Measurements from ENCODE around the gene TTC7B. TPM values are rescaled to one million over a fixed set of nuclear protein-coding genes. Genes with fewer than 3 reads are reported as not detected.

TTC7B gene
- total RNA-seq, 1 donor from 2014 or later = 3.1 TPM

DNA sequence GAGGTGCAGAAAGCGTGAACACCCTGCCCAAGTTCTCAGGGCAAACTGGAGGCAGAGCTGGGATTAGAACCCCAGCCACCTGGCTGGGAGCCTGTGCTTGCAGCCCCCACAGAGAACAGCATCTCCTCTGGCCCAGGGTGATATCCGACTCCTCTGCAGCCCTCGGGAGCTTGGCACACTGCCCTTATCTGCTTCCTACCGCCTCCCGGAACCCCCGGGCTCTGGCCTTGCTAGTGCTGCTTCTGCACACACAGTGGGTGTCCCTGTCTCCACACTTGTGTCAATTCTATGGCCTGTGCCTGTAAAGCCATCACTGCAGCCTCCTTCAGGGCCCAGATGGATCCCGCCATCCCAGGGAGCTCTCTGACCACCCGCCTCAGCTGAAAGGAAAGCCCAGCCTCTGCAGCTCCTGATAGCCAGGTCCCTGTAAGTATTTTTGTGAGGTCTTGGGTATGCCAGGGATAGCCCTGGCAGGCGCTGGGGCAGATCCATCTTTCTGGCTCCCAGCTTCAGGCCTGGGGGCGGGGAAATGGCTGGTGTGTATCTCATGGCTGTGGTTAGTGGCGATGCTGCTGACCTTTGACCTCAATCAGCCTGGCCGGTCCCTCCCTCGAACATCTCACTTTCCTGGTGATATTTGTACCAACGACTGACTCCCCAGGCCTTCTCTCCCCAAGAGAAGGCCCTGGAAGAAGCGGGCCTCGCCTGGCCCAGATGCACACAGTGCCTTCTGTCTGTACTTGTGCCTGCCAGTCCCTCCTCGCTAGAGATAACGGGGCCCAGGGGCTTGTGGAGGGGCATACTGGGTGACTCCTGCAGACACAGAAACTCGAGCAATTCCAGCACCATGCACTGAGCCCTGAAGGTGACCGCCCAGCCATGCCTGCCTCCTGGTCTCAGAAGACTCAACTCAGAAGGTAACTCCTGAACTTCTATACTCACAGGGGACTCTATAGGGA, 235.6 kb downstream of the TTC7B start:
- no peak overlapping the region for H3K4me3 Mint-ChIP-seq
- DNase-seq (ENCODE audit: low spot score) = no peak
- intact Hi-C loops (cut with micrococcal nuclease) = no loop called here
- H3K36me3 Mint-ChIP-seq (ENCODE audit: low read depth) = no peaks in the 10 kb centered on the region
- H3K27me3 Mint-ChIP-seq (ENCODE audit: insufficient read depth) = no peaks in the 10 kb centered on the region
- no peaks in the 10 kb centered on the region for H3K4me1 Mint-ChIP-seq (ENCODE audit: low read depth)
- H3K27ac Mint-ChIP-seq = no peak overlapping the region
- H3K9me3 Mint-ChIP-seq = no peaks in the 10 kb centered on the region

DNA sequence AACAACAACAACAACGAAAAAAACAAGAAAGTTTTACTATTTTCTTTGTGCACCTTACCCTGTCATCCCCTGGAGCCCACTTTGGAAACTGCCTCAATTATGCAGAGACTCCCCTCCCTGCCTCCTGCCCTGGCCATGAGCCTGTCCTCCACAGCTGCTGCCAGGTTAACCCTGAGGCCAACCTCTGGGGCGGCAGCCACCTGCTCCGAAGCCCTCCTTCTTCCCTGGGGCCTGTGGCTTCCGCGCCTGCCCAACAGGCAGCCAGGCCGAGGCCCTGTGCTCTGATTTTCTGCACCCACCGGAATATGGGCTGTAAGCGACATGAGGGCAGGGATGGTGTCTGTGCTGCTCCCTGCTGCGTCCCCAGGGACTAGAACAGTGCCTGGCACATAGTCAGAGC, 236.4 kb downstream of the TTC7B start:
- no peaks in the 10 kb centered on the region for H3K9me3 Mint-ChIP-seq
- H3K27ac Mint-ChIP-seq = no peak overlapping the region
- intact Hi-C loops (cut with micrococcal nuclease) = no loop called here
- H3K4me3 Mint-ChIP-seq = no peak overlapping the region
- H3K36me3 Mint-ChIP-seq (ENCODE audit: low read depth) = no peaks in the 10 kb centered on the region
- no peaks in the 10 kb centered on the region for H3K27me3 Mint-ChIP-seq (ENCODE audit: insufficient read depth)
- no peaks in the 10 kb centered on the region for H3K4me1 Mint-ChIP-seq (ENCODE audit: low read depth)
- no peak for DNase-seq (ENCODE audit: low spot score)

GRCh38 chr14:90579088-90579487, 237.1 kb downstream of the TTC7B start:
- Mint-ChIP-seq H3K4me3 (no peak overlapping the region), H3K36me3 (ENCODE audit: low read depth) (no peaks in the 10 kb centered on the region), H3K9me3 (no peaks in the 10 kb centered on the region), H3K27ac (no peak overlapping the region), H3K4me1 (ENCODE audit: low read depth) (no peaks in the 10 kb centered on the region), H3K27me3 (ENCODE audit: insufficient read depth) (no peaks in the 10 kb centered on the region)
- intact Hi-C loops (cut with micrococcal nuclease) = no loop called here
- no peak for DNase-seq (ENCODE audit: low spot score)

- Mint-ChIP-seq H3K4me1 (ENCODE audit: low read depth) (no peaks in the 10 kb centered on the region), H3K27ac (no peak overlapping the region), H3K36me3 (ENCODE audit: low read depth) (no peaks in the 10 kb centered on the region), H3K9me3 (no peaks in the 10 kb centered on the region), H3K27me3 (ENCODE audit: insufficient read depth) (no peaks in the 10 kb centered on the region), H3K4me3 (no peak overlapping the region)
- no peak for DNase-seq (ENCODE audit: low spot score)
- intact Hi-C loops (cut with micrococcal nuclease) = no loop called here
Observed at GRCh38 chr14:90578283-90578985, 237.8 kb downstream of the TTC7B start.

- Mint-ChIP-seq H3K27ac (no peak overlapping the region), H3K27me3 (ENCODE audit: insufficient read depth) (no peaks in the 10 kb centered on the region), H3K4me1 (ENCODE audit: low read depth) (no peaks in the 10 kb centered on the region), H3K4me3 (no peak overlapping the region), H3K9me3 (no peaks in the 10 kb centered on the region), H3K36me3 (ENCODE audit: low read depth) (no peaks in the 10 kb centered on the region)
- no peak for DNase-seq (ENCODE audit: low spot score)
- intact Hi-C loops (cut with micrococcal nuclease) = no loop called here
Observed at GRCh38 chr14:90577661-90578282, 238.5 kb downstream of the TTC7B start.

DNA sequence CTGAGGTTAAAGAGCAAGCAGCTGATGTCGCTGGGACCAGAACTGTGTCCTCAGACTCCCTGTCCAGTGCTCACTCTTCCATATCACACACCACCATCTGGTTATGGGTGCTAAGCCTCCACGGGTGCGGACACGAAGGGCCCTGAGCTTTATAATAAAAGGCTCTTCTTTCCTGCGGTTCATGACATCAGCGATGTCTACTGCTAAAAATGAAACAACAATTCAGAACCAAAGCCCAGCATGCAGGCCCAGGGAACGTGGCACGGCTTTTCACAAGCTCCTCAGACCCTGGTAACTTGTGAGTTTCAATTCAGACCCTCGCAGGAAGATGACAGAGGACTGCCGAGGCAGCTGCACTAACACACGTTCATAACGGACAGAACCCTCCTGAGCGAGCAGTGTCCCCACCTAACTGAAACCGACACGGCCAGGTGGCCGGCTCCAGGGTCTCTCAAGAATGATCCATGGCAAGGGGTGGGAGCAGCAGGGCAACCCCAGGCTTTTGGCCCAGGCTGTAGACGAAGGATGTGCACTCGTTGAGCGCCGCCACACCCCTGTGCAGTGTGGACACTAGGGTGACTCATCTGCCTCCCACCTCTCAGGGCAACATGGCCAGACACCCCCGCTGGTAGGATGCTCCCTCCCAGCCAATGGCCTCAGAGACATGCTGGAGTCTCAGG, 239.1 kb downstream of the TTC7B start:
- Mint-ChIP-seq H3K4me1 (ENCODE audit: low read depth) (no peaks in the 10 kb centered on the region), H3K27me3 (ENCODE audit: insufficient read depth) (no peaks in the 10 kb centered on the region), H3K27ac (no peak overlapping the region), H3K9me3 (no peaks in the 10 kb centered on the region), H3K36me3 (ENCODE audit: low read depth) (no peaks in the 10 kb centered on the region), H3K4me3 (no peak overlapping the region)
- intact Hi-C loops (cut with micrococcal nuclease) = no loop called here
- DNase-seq (ENCODE audit: low spot score) = no peak

GRCh38 chr14:90576581-90576980, 239.6 kb downstream of the TTC7B start:
- intact Hi-C loops (cut with micrococcal nuclease) = no loop called here
- no peak overlapping the region for H3K4me3 Mint-ChIP-seq
- H3K27ac Mint-ChIP-seq = no peak overlapping the region
- no peaks in the 10 kb centered on the region for H3K27me3 Mint-ChIP-seq (ENCODE audit: insufficient read depth)
- no peaks in the 10 kb centered on the region for H3K36me3 Mint-ChIP-seq (ENCODE audit: low read depth)
- no peaks in the 10 kb centered on the region for H3K4me1 Mint-ChIP-seq (ENCODE audit: low read depth)
- no peak for DNase-seq (ENCODE audit: low spot score)
- no peaks in the 10 kb centered on the region for H3K9me3 Mint-ChIP-seq

DNA sequence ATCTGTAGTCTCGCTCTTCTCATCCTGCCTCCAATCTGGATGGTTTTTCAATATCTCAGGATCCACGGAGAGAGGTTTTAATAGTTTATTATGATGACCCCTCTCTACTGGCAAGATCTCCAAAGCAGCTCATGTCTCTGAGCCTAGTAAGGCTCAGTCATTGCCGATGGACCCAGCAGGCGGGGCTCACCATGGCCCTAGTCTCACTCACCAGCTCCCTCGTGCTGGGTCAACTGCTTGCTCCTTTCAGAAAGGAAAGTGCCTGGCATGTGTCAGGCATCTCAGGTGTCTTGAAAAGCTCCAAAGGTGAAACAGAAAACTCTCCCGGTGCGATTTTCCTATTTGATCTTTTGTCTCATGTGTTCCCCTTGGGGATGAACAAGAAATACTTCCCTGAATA, 240.4 kb downstream of the TTC7B start:
- Mint-ChIP-seq H3K27ac (no peak overlapping the region), H3K36me3 (ENCODE audit: low read depth) (no peaks in the 10 kb centered on the region), H3K9me3 (no peaks in the 10 kb centered on the region), H3K4me1 (ENCODE audit: low read depth) (no peaks in the 10 kb centered on the region), H3K27me3 (ENCODE audit: insufficient read depth) (no peaks in the 10 kb centered on the region), H3K4me3 (no peak overlapping the region)
- intact Hi-C loops (cut with micrococcal nuclease) = no loop called here
- DNase-seq (ENCODE audit: low spot score) = no peak

GRCh38 chr14:90575336-90575735, 240.9 kb downstream of the TTC7B start:
- intact Hi-C loops (cut with micrococcal nuclease) = no loop called here
- no peaks in the 10 kb centered on the region for H3K36me3 Mint-ChIP-seq (ENCODE audit: low read depth)
- H3K27ac Mint-ChIP-seq = no peak overlapping the region
- H3K4me1 Mint-ChIP-seq (ENCODE audit: low read depth) = no peaks in the 10 kb centered on the region
- DNase-seq (ENCODE audit: low spot score) = no peak
- no peak overlapping the region for H3K4me3 Mint-ChIP-seq
- no peaks in the 10 kb centered on the region for H3K9me3 Mint-ChIP-seq
- no peaks in the 10 kb centered on the region for H3K27me3 Mint-ChIP-seq (ENCODE audit: insufficient read depth)

- Mint-ChIP-seq H3K4me1 (ENCODE audit: low read depth) (no peaks in the 10 kb centered on the region), H3K36me3 (ENCODE audit: low read depth) (no peaks in the 10 kb centered on the region), H3K9me3 (no peaks in the 10 kb centered on the region), H3K27ac (no peak overlapping the region), H3K4me3 (no peak overlapping the region), H3K27me3 (ENCODE audit: insufficient read depth) (no peaks in the 10 kb centered on the region)
- intact Hi-C loops (cut with micrococcal nuclease) = no loop called here
- no peak for DNase-seq (ENCODE audit: low spot score)
Observed at GRCh38 chr14:90574188-90575131, 241.8 kb downstream of the TTC7B start.

- H3K4me1 Mint-ChIP-seq (ENCODE audit: low read depth) = no peaks in the 10 kb centered on the region
- H3K27ac Mint-ChIP-seq = no peak overlapping the region
- H3K27me3 Mint-ChIP-seq (ENCODE audit: insufficient read depth) = peaks cover under 1% of the 10 kb centered on the region
- intact Hi-C loops (cut with micrococcal nuclease) = no loop called here
- no peaks in the 10 kb centered on the region for H3K9me3 Mint-ChIP-seq
- no peak for DNase-seq (ENCODE audit: low spot score)
- H3K4me3 Mint-ChIP-seq = no peak overlapping the region
- no peaks in the 10 kb centered on the region for H3K36me3 Mint-ChIP-seq (ENCODE audit: low read depth)
Observed at GRCh38 chr14:90573385-90574105, 242.7 kb downstream of the TTC7B start.

All from activated T-helper 1 cell treated with anti-CD3 and anti-CD28 coated beads, Interleukin-12 subunit alpha, Interleukin-12 subunit beta, Interleukin-2, Interleukin-4 antibody, amounts not matched to agents 30 ng/mL and 10 ng/mL and 1 ng/mL, durations not matched to agents 14 hours and 24 hours and 36 hours (primary cell).